Hepatocyte (in vitro differentiated cells): ENCODE measurements around the gene MEGF11.

Experiments used
- EZH2 ChIP-seq: fragments of 200-600 bp; sonication (generic); IDR thresholded peaks from 2 replicates; pipeline ENCODE4 v1.6.1; 2016; ENCODE audit warnings: antibody characterized with exemption, mild to moderate bottlenecking, borderline replicate concordance
- EZH2phosphoT487 ChIP-seq: fragments of 200-600 bp; sonication (generic); IDR thresholded peaks from one replicate; pipeline ENCODE4 v1.6.1; 2018; ENCODE audit warnings: antibody characterized with exemption, mild to moderate bottlenecking, low read depth, moderate library complexity; ENCODE audit not compliant: unreplicated experiment, severe bottlenecking

DNA sequence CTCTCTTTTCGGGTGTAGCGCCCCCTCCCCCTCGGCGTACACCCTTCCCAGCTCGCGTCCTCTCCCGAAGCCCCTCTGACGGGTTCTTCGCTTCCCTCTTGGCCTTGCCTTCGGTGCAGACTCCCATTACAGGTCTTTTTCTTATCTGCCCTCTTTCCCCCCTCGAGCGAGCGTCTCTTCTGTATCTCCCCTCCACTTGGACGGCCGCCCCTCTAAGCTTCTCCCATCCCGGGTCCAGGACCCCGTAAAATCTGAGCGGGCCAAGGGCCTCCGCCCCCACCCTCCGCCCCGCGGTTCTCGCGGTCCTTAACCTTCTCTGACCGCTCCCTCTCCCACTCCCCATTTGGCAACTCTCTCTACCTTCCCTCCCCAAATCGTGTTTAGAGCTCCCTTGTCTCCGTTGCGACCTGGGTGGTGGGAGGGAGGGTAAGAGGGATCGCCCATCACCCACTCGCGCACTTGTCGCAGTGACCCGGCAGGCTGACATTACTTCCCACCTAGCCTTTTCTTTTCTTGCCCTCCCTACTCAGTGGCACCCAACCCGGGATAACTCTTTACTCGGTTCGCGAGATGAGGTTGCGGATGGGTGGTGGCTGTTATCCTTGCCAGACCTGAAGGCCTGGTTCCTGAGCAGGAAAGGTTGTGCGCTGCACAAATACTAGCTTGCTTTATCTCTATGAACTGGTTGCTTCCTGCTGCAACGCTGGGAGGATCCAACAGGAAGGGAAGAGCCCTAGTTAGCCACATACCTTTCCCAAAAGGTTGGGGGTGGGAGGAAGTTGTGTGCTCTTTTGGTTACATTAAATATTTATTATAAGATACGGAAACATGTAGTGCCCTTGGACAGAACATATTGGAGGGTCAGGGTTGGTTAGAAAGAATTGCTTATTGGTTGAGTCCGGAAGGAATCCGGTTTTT lies 383.3 kb downstream of the MEGF11 start:
- TF ChIP-seq EZH2 = no peak
- TF ChIP-seq EZH2phosphoT487 = no peak
